GM03348 (cell line): ENCODE measurements around the gene PRDM7.
"Not testable (repeated sequence)": the region's sequence is repeated elsewhere in the genome, so short reads cannot be mapped to it uniquely, and the experiment has no call there.

Experiments
- DNase-seq: peaks from one replicate; pipeline ENCODE4 v3.0.0; 2012; ENCODE audit warnings: low spot score

Gene PRDM7

DNA sequence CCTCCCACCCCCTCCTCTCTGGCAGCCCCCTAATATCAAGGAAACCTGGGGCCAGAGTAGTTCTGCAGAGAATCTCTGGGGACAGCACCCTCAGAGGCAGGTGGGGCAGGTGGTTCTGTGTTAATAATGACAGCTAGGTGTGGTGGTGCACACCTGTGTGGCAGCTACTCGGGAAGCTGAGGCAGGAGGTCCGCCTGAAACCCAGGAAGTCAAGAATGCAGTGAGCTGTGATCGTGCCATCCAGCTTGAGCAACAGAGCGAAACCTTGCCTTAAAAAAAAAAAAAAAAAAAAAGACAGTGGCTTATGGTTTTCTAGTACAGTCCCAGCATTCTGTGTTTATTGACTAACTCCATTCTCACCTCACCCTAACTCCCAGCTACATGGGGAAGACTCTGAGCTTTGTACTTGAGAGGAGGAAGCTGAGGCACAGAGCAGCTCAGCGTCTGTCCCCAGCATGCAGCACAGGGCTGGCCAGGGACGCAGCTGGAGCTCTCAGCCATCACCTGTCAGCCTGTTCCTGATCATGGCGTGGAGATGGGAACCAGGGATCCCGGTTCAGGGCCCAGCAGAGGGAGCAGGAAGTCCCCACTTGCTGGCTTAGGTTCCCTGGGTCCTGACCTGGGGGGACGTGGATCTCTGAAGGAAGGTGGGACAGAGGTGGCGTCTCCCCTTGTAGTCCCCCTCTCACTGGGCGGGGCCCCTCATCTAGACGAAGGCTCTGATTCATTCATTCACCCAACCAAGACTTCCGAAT is 64.0 kb downstream of the PRDM7 start:
- no peak for DNase-seq

DNA sequence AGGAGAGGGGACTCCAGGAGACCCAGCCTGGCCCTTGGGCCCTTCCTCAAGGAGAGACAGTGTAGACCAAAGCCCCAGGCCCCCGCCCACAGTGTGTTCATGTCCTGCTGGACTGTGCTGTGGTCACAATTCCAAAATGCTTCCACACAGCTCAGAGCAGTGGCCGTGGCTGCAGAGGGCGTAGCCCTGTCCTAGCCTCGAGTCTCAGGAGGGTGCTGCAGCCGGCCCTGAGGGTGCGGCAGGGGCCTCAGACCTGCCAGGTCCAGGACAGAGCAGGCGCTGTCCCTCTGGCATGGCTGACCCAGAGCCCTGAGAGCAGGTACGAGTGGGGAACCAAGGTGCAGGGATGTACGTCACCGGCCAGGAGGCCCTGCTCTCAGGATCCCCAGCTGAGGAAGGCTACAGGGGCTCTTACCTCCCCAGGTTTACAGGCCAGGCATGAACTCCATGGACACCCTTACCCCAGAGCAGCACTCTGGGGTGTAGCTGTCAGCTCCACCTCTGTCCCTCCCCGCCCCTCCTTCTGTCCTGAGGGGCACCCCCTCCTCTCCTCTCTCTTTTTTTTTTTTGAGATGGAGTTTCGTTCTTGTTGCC is 65.1 kb downstream of the PRDM7 start:
- no peak for DNase-seq

DNA sequence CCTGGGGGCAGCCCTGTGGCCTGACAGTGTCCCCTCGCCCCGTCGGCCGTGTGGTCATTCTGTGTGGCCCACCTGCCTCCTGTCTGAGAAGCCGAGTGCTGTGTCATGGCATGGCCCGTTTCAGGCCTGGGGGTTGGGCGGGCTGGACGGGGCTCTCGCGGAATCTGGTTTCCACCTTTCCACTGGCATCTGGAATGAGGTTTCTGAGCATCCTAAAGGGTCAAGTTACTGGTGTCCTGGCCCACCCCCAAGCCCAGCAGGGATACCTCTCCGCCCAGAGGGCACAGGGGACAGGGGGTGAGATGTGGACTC is 65.7 kb downstream of the PRDM7 start:
- DNase-seq, result no peak

DNA sequence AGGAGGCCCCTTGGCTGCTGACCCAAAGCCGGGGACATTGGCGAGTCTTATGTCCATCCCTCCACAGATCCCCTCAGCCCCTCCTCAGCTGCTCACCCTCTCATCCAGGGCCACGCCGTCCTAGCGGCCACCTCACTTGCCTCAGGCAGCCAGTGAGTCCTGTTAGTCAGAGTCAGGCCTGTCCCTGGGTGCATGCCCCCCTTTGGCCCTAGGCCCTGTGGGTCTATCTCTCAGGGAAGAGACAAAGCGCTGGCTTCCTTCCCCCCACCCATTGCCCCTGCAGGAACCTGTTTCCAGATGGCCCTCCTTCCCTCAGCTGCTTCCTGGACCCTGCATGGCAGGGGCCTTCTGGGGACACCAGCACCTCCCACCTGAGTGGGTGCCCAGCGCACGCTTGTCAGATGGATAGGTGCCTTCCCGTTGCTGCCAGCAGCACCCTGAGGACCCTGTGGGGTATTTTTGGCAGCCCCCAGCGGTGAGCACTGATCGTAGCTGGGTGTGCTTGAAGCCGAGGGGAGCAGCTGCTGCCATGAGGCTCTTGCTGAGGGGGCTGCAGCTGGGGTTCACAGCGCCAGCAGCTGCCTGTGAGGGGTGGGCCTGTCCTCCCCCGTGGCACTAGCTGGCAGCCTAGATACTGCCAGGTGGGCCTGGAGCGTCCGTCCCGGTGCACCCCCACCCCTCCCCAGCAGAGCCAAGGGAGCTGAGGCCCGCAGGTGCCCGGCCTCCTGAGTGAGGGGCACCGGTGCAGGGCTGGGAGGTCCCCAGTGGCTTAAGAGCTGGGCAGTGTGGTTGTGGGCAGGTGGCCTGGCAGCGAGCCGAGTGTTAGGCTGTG is 66.2 kb downstream of the PRDM7 start:
- DNase-seq, result no peak

DNA sequence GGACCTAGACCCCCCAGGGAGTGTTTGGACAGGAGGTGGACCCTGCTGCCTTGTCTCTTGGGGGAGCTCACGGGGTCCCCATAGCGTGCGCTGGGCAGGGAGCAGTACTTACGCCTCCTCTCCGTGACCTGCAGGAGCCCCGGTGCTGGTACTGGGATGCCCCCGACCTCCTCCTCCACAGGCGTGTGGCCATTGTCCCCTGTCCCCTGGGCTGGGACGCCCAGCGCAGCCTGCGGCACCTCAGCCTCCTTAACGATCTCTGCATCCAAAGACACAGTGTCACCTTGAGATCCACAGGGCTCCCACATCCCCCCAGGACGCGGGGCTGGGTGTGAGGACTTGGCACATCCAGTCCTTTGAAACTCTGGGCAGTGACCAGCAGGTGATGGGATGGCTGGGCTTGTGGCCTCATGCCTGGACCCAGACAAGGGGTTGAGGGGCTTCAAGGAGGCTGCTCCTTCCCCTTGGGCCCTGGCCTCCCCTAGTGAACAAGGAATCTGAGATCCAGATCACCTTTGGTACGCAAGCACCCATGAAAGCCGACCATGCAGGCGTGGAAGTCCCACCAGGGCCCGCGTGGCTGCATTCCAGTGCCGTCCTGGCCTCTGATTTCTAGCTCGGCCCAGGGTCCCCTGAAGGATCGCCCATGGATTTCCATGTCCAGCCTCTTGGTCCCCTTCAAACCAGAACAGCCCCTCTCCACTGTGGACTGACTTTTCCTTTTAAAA is 67.8 kb downstream of the PRDM7 start:
- DNase-seq, result no peak

DNA sequence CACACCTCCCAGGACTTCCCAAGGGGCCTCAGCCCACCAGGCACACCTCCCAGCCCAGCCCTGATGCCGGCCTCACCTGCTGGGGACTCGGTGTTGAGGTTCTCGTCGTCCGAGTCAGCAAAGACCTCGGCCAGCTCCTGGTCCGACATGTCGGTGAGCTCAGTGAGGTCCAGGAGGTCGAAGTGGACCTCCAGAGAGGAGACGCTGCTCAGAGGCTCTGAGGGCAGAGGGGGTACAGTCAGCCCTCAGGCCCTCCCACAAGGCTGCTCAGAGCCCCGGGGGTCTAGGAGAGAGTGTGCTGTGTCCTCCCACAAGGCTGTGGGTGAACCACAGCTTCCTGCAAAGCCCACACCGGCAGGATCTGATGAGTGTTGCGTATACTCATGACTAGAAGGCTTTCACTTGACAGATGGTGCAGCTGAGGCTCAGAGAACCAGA is 68.4 kb downstream of the PRDM7 start:
- no peak for DNase-seq

DNA sequence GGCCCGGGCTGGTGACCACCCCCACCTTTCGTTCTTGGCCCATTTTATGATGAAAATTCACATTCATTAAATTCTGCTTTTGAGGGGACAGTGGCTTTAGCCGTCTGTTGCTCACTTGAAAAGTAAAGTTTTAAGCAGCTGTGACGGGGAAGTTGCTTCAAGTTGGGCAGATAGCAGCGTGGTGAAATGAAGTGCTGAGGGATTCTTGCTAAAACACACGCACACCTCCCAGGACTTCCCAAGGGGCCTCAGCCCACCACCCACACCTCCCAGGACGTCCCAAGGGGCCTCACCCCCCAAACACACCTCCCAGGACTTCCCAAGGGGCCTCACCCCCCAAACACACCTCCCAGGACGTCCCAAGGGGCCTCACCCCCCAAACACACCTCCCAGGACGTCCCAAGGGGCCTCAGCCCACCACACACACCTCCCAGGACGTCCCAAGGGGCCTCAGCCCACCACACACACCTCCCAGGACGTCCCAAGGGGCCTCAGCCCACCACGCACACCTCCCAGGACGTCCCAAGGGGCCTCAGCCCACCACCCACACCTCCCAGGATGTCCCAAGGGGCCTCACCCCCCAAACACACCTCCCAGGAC is 69.4 kb downstream of the PRDM7 start:
- DNase-seq, result not testable (repeated sequence)

DNA sequence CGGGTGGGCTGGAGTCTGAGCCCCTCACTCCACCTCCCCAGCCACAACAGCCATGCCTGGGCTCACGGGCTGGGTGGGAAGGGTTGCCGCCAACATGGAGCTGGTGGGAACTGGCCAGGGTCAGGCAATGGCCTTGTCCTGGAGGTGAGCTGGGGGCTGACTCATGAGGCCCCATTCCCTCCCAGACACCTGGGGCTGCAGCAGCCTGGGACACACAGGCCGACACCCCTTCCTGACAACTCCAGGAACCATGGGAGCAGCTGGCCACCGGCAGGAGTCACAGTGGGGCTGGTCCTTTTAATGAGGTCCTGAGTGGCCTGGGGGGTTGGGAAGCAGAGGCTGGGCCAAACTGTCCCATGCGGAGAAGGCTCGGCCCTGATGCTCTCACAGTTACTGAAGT is 70.1 kb downstream of the PRDM7 start:
- no peak for DNase-seq
